Measurements from ENCODE around the gene ELFN1.

Gene ELFN1

DNA sequence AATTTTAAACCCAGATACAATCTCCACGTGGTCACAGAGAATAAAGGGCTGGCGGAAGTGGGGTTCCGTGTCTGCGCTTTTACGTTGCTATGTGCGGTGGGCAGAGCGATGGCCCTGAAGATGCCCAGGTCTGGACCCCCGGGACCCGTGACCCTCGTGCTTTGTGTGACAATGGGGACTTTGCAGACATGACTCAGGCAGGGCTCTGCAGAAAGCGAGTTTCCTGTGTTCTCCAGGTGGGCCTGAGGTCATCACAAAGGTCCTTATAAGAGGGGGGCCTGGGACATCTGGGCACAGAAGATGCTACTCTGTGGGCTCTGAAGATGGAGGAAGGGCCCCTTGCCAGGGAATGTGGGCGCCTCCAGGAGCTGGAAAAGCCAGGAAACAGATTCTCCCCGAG, 95.3 kb downstream of the ELFN1 start:
- H3K9me3 ChIP-seq (ENCODE audit: insufficient read depth, low read depth, low read length) = peaks cover 13% of the 10 kb centered on the region; the same call in 1 of the 2 replicates
- H3K9me2 ChIP-seq (replicated peaks; ENCODE audit: low read depth, low read length) = no peaks in the 10 kb centered on the region
- no peaks in the 10 kb centered on the region for H3K27me3 ChIP-seq (ENCODE audit: insufficient read depth, low read length, poor library complexity, severe bottlenecking)
- no peaks in the 10 kb centered on the region for H3K4me1 ChIP-seq (ENCODE audit: insufficient read depth, low read length, poor library complexity, severe bottlenecking)
- H2AFZ ChIP-seq (ENCODE audit: low read length) = no peak overlapping the region
- H3F3A ChIP-seq (ENCODE audit: low read depth) = no peaks in the 10 kb centered on the region
- no peak overlapping the region for H3K9ac ChIP-seq (ENCODE audit: low read depth, low read length, poor library complexity, severe bottlenecking)
- H3K36me3 ChIP-seq (ENCODE audit: insufficient read depth, low read length) = no peaks in the 10 kb centered on the region
- no peak overlapping the region for H3K4me2 ChIP-seq (ENCODE audit: low read depth, low read length, poor library complexity, severe bottlenecking)
- no peak overlapping the region for H3K4me3 ChIP-seq (ENCODE audit: low read length, poor library complexity, severe bottlenecking)
- TF ChIP-seq EZH2phosphoT487 (IDR thresholded peaks at IDR 0.05; ENCODE audit: borderline replicate concordance) = no peak
- TF ChIP-seq, protein P1, sequence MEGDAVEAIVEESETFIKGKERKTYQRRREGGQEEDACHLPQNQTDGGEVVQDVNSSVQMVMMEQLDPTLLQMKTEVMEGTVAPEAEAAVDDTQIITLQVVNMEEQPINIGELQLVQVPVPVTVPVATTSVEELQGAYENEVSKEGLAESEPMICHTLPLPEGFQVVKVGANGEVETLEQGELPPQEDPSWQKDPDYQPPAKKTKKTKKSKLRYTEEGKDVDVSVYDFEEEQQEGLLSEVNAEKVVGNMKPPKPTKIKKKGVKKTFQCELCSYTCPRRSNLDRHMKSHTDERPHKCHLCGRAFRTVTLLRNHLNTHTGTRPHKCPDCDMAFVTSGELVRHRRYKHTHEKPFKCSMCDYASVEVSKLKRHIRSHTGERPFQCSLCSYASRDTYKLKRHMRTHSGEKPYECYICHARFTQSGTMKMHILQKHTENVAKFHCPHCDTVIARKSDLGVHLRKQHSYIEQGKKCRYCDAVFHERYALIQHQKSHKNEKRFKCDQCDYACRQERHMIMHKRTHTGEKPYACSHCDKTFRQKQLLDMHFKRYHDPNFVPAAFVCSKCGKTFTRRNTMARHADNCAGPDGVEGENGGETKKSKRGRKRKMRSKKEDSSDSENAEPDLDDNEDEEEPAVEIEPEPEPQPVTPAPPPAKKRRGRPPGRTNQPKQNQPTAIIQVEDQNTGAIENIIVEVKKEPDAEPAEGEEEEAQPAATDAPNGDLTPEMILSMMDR (conservative IDR thresholded peaks at IDR 0.05; ENCODE audit: low read length) = no peak
- no peaks in the 10 kb centered on the region for H4K20me1 ChIP-seq (ENCODE audit: insufficient read depth, low read length, poor library complexity, severe bottlenecking)
- H3K79me2 ChIP-seq (ENCODE audit: insufficient read depth, low read length) = no peaks in the 10 kb centered on the region

GRCh38 chr7:1767524-1767923, 97.4 kb downstream of the ELFN1 start:
- TF ChIP-seq, protein P1 (conservative IDR thresholded peaks at IDR 0.05; ENCODE audit: low read length) = no peak
- no peak for TF ChIP-seq EZH2phosphoT487 (IDR thresholded peaks at IDR 0.05; ENCODE audit: borderline replicate concordance)
- no peaks in the 10 kb centered on the region for H4K20me1 ChIP-seq (ENCODE audit: insufficient read depth, low read length, poor library complexity, severe bottlenecking)
- H3K36me3 ChIP-seq (ENCODE audit: insufficient read depth, low read length) = no peaks in the 10 kb centered on the region
- H3K9ac ChIP-seq (ENCODE audit: low read depth, low read length, poor library complexity, severe bottlenecking) = no peak overlapping the region
- no peaks in the 10 kb centered on the region for H3K79me2 ChIP-seq (ENCODE audit: insufficient read depth, low read length)
- no peaks in the 10 kb centered on the region for H3F3A ChIP-seq (ENCODE audit: low read depth)
- no peak overlapping the region for H3K4me2 ChIP-seq (ENCODE audit: low read depth, low read length, poor library complexity, severe bottlenecking)
- H2AFZ ChIP-seq (ENCODE audit: low read length) = no peak overlapping the region
- no peaks in the 10 kb centered on the region for H3K9me2 ChIP-seq (replicated peaks; ENCODE audit: low read depth, low read length)
- no peak overlapping the region for H3K4me3 ChIP-seq (ENCODE audit: low read length, poor library complexity, severe bottlenecking)
- H3K4me1 ChIP-seq (ENCODE audit: insufficient read depth, low read length, poor library complexity, severe bottlenecking) = no peaks in the 10 kb centered on the region
- H3K9me3 ChIP-seq (ENCODE audit: insufficient read depth, low read depth, low read length) = peaks cover 13% of the 10 kb centered on the region; the same call in 1 of the 2 replicates
- H3K27me3 ChIP-seq (ENCODE audit: insufficient read depth, low read length, poor library complexity, severe bottlenecking) = no peaks in the 10 kb centered on the region

GRCh38 chr7:1768832-1769231, 98.8 kb downstream of the ELFN1 start:
- H2AFZ ChIP-seq (ENCODE audit: low read length) = no peak overlapping the region
- no peaks in the 10 kb centered on the region for H3K79me2 ChIP-seq (ENCODE audit: insufficient read depth, low read length)
- H3K9ac ChIP-seq (ENCODE audit: low read depth, low read length, poor library complexity, severe bottlenecking) = no peak overlapping the region
- H3K9me2 ChIP-seq (replicated peaks; ENCODE audit: low read depth, low read length) = no peaks in the 10 kb centered on the region
- H3K36me3 ChIP-seq (ENCODE audit: insufficient read depth, low read length) = no peaks in the 10 kb centered on the region
- H3K4me3 ChIP-seq (ENCODE audit: low read length, poor library complexity, severe bottlenecking) = no peak overlapping the region
- H3F3A ChIP-seq (ENCODE audit: low read depth) = no peaks in the 10 kb centered on the region
- H4K20me1 ChIP-seq (ENCODE audit: insufficient read depth, low read length, poor library complexity, severe bottlenecking) = no peaks in the 10 kb centered on the region
- no peaks in the 10 kb centered on the region for H3K4me1 ChIP-seq (ENCODE audit: insufficient read depth, low read length, poor library complexity, severe bottlenecking)
- H3K9me3 ChIP-seq (ENCODE audit: insufficient read depth, low read depth, low read length) = peaks cover 2% of the 10 kb centered on the region; the same call in 1 of the 2 replicates
- H3K27me3 ChIP-seq (ENCODE audit: insufficient read depth, low read length, poor library complexity, severe bottlenecking) = no peaks in the 10 kb centered on the region
- no peak overlapping the region for H3K4me2 ChIP-seq (ENCODE audit: low read depth, low read length, poor library complexity, severe bottlenecking)
- TF ChIP-seq EZH2phosphoT487 (IDR thresholded peaks at IDR 0.05; ENCODE audit: borderline replicate concordance) = no peak
- TF ChIP-seq, protein P1 (conservative IDR thresholded peaks at IDR 0.05; ENCODE audit: low read length) = no peak

Data from Loucy (cell line).